Uterus (tissue), 2 donors: Measurements from ENCODE around the gene AQP3.
"Not testable (repeated sequence)": the region's sequence is repeated elsewhere in the genome, so short reads cannot be mapped to it uniquely, and the experiment has no call there.

ENCODE experiments used
- POLR2A ChIP-seq, 2 donors: fragments of 450-650 bp; IDR thresholded peaks; one replicate each; pipeline ENCODE4 v1.6.1; 2016; ENCODE audit warnings: antibody characterized with exemption in 2 of 2, mild to moderate bottlenecking in 1 of 2, moderate library complexity in 1 of 2
- TF ChIP-seq, protein P1 (sequence below), 4 experiments: fragments of 200-600 bp in 2 of 4; fragments of 450-650 bp in 2 of 4; sonication (generic) in 2 of 4; IDR thresholded peaks; one replicate each; pipeline ENCODE4 v1.5.1; 2016 to 2019; ENCODE audit warnings: antibody characterized with exemption in 4 of 4, mild to moderate bottlenecking in 2 of 4, moderate library complexity in 1 of 4

DNA sequence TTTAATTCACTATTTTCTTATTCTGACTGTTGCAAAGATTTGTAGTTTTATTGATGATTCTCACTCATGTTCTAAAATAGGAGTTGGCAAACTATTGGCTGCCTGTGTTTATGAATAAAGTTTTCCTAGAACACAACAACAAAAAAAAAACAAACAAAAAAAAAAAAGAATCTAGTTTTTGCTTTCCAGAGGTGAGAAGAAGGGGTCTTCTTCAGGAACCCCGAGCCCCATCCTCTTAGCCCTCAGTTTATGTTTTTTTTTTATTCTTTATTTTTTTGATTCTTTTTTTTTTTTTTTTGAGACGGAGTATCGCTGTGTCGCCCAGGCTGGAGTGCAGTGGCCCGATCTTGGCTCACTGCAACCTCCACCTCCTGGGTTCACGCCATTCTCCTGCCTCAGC is 22.9 kb downstream of the AQP3 start:
- TF ChIP-seq, protein P1, sequence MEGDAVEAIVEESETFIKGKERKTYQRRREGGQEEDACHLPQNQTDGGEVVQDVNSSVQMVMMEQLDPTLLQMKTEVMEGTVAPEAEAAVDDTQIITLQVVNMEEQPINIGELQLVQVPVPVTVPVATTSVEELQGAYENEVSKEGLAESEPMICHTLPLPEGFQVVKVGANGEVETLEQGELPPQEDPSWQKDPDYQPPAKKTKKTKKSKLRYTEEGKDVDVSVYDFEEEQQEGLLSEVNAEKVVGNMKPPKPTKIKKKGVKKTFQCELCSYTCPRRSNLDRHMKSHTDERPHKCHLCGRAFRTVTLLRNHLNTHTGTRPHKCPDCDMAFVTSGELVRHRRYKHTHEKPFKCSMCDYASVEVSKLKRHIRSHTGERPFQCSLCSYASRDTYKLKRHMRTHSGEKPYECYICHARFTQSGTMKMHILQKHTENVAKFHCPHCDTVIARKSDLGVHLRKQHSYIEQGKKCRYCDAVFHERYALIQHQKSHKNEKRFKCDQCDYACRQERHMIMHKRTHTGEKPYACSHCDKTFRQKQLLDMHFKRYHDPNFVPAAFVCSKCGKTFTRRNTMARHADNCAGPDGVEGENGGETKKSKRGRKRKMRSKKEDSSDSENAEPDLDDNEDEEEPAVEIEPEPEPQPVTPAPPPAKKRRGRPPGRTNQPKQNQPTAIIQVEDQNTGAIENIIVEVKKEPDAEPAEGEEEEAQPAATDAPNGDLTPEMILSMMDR (IDR thresholded peaks at IDR 0.05), result not testable (repeated sequence)
- TF ChIP-seq POLR2A (IDR thresholded peaks at IDR 0.05), result not testable (repeated sequence)
